ENCODE results near the gene CADPS2.

Gene CADPS2

DNA sequence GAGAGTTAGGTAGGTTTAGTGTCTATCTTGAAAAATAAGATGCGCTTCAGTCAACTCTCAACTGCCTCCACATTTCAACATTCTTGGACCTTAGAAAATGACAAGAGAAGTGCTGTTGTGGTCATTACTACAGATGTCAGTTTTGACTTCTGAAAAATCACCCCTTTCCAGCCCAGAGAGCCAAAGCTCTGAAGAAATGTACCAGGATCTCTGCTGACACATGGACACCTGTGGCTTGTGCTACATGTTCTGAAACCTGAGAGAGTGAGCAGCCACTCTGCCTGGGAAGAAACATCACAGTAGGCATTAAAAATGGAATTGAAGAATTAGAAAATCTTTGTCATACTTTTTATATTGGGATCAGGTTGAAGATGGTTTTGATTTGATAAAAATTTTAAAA lies 545.8 kb downstream of the CADPS2 start:
- TF ChIP-seq, protein P1, sequence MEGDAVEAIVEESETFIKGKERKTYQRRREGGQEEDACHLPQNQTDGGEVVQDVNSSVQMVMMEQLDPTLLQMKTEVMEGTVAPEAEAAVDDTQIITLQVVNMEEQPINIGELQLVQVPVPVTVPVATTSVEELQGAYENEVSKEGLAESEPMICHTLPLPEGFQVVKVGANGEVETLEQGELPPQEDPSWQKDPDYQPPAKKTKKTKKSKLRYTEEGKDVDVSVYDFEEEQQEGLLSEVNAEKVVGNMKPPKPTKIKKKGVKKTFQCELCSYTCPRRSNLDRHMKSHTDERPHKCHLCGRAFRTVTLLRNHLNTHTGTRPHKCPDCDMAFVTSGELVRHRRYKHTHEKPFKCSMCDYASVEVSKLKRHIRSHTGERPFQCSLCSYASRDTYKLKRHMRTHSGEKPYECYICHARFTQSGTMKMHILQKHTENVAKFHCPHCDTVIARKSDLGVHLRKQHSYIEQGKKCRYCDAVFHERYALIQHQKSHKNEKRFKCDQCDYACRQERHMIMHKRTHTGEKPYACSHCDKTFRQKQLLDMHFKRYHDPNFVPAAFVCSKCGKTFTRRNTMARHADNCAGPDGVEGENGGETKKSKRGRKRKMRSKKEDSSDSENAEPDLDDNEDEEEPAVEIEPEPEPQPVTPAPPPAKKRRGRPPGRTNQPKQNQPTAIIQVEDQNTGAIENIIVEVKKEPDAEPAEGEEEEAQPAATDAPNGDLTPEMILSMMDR (IDR thresholded peaks at IDR 0.05; ENCODE audit: low read length, missing control alignments) = no peak
- no peak for DNase-seq (ENCODE audit: low read depth)
- no peak overlapping the region for H3K4me3 ChIP-seq (replicated peaks; ENCODE audit: low read depth, low read length)

DNA sequence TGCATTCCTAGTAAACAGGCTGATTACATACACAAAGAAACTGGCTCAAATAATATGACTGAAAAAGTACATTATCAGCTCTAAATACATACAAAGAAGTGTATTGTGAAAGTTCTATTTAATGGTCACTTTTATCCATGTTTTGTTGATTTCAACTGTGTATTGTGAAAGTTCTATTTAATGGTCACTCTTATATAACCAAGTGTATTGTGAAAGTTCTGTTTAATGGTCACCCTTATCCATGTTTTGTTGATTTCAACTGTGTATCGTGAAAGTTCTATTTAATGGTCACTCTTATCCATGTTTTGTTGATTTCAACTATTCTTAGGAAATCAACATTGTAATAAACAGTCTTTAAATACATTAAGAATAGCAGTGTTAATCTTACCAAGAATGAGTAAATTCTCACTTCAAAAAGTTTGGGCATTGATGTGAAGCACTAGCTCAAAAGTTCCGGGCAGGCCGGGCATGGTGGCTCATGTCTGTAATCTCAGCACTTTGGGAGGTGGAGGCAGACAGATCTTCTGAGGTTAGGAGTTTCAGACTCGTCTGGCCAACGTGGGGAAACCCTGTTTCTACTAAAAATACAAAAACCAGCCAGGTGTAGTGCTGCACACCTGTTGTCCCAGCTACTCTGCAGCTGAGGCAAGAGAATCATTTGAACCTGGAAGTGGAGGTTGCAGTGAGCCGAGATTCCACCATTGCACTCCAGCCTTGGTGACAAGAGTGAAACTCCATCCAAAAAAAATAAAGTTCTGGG lies 546.9 kb downstream of the CADPS2 start:
- DNase-seq (ENCODE audit: low read depth) = no peak
- TF ChIP-seq, protein P1 (IDR thresholded peaks at IDR 0.05; ENCODE audit: low read length, missing control alignments) = no peak
- H3K4me3 ChIP-seq (replicated peaks; ENCODE audit: low read depth, low read length) = no peak overlapping the region

DNA sequence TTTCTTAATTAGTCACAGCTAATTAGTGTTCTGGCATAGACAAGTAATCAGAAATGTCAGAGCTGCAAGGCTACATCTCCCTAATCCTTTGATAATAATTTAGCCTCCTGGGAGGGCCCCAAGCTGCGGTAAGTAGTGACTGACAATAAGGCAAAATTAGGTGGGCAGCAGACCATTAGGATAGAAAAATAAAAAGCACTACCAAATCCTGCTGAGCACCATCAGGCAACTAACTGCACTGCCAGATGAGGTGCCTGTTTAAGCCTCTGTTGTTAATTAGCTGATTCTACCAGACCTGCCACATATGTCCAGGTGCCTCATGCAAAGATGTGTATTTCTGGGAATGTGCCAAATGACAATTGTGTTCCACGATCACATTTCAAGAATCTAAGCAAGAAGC lies 549.2 kb downstream of the CADPS2 start:
- H3K4me3 ChIP-seq (replicated peaks; ENCODE audit: low read depth, low read length) = no peak overlapping the region
- TF ChIP-seq, protein P1 (IDR thresholded peaks at IDR 0.05; ENCODE audit: low read length, missing control alignments) = no peak
- DNase-seq (ENCODE audit: low read depth) = no peak

DNA sequence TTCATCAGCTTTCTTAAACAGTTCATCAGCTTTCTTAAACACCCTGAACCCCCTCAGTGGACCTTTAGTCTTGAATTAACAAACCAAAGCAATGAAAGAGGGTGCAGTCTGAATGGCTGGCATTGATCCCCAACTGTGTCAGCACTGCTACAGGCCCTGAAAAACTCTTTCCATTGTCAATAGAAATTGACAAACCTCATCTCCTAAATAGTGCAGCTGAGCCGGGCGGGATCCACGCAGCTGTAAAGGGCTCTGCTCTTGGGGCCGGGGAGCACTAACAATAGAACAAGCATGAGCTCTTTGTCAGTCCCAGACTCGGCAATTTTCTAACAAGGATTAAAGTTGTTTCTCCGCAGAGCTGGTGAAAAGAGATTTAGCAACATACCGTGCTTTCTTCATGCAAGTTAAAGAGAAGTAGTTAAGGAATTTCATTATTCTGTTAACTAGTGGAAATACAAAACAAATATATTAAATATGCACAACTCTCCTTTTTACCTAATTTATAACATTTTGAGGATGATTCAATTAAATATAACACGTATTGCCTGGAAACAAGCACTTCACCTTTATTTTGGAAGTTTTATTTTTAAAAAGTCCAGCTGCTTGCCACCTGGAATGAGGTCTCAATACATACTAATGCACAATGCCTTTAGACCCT lies 557.0 kb downstream of the CADPS2 start:
- DNase-seq (ENCODE audit: low read depth) = no peak
- TF ChIP-seq, protein P1 (IDR thresholded peaks at IDR 0.05; ENCODE audit: low read length, missing control alignments) = no peak
- H3K4me3 ChIP-seq (replicated peaks; ENCODE audit: low read depth, low read length) = no peak overlapping the region

DNA sequence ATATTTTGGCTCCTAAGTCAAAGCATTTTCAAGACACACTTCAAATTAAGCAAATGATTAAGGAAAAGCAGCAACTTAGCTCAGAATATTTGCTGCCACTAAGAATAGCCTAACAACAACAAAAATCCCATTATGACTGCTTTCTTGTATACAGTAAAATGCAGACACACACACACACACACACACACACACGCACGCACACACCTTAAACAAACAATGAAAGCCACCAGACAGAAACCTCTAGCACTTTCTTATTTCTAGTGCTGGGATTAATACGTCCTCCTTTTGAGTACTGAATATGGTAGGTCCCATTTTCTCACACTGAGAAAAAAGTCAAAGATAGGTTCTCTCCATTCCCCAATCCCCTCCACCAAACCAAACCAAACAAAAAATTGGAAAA lies 558.3 kb downstream of the CADPS2 start:
- H3K4me3 ChIP-seq (replicated peaks; ENCODE audit: low read depth, low read length) = no peak overlapping the region
- TF ChIP-seq, protein P1 (IDR thresholded peaks at IDR 0.05; ENCODE audit: low read length, missing control alignments) = no peak
- DNase-seq (ENCODE audit: low read depth) = no peak

DNA sequence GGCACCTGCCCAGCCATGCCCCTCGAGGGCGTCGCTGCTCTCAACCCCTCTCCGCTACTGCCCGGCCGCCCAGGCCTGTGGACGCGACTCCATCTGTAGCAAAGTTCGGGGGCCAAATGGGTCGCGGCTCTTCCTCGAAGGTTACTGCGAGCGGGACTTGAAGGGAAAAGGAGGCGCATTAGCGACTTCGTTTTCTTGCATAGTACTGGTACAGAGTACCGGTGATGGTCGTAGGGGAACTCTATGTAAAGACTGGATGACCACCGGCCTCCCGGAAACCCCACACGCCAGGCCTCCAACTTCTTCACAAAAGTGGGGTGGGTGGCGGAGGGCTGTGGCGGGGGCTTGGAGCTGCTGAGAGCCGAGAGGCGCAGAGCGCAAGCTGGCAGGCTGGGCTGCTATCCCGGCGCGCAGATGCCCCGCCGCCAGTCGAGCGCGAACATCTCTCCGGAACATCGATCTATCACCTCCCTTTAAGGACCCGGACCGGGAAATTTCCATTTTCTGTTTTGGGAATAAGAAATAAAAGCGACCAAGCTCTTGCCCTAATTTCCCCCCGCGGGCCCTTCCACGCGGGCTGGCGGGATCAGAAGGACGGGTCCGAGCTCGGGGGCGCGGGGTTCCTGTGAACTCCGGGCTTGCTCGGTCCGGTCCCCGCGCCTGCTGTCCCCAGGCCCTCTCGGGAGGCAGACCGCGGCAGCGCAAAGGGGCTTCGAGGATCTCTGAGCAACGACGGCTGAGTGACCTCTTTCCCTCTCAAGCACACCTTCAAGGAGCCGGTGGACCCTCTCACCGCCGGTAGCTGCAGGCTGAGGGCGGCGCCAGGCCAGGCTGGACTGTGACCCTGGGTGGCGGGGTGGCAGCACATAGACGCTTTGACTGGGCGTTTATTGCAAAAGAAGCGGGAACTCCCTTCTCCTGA lies 569.5 kb downstream of the CADPS2 start:
- TF ChIP-seq, protein P1 (IDR thresholded peaks at IDR 0.05; ENCODE audit: low read length, missing control alignments) = no peak
- no peak for DNase-seq (ENCODE audit: low read depth)
- H3K4me3 ChIP-seq (replicated peaks; ENCODE audit: low read depth, low read length) = no peak overlapping the region

Measured in fibroblast of pulmonary artery (primary cell).